H9 (cell line): ENCODE data around the gene GOT2. TPM values are rescaled to one million over a fixed set of nuclear protein-coding genes. Genes with fewer than 3 reads are reported as not detected.

ENCODE experiments used
- DNase-seq: peaks from one replicate; pipeline ENCODE4 v3.0.0-alpha.2; 2017
- H2AFZ ChIP-seq: one replicate; pipeline ENCODE4 v1.6.1; 2013; ENCODE audit warnings: mild to moderate bottlenecking, low read length, control low read depth, moderate library complexity
- H2AK5ac ChIP-seq: 2 replicates; pipeline ENCODE4 v1.6.1; 2013; ENCODE audit warnings: low read length, control low read depth, mixed read lengths; ENCODE audit not compliant: insufficient read length
- H2BK120ac ChIP-seq: one replicate; pipeline ENCODE4 v1.6.1; 2013; ENCODE audit warnings: low read depth, mild to moderate bottlenecking, low read length, control low read depth, inconsistent platforms; ENCODE audit not compliant: poor library complexity, severe bottlenecking
- H2BK12ac ChIP-seq: 2 replicates; pipeline ENCODE4 v1.6.1; 2013; ENCODE audit warnings: low read length, control low read depth, mixed read lengths, low read depth; ENCODE audit not compliant: insufficient read length
- H2BK15ac ChIP-seq: 2 replicates; pipeline ENCODE4 v1.6.1; 2013; ENCODE audit warnings: low read depth, low read length, control low read depth
- H2BK20ac ChIP-seq: one replicate; pipeline ENCODE4 v1.6.1; 2013; ENCODE audit warnings: low read depth, mild to moderate bottlenecking, low read length, control low read depth, inconsistent platforms; ENCODE audit not compliant: poor library complexity, severe bottlenecking
- H2BK5ac ChIP-seq: 2 replicates; pipeline ENCODE4 v1.6.1; 2013; ENCODE audit warnings: low read length, control low read depth, mixed read lengths; ENCODE audit not compliant: insufficient read length
- H3K14ac ChIP-seq: 2 replicates; pipeline ENCODE4 v1.6.1; 2013; ENCODE audit warnings: low read length, control low read depth; ENCODE audit not compliant: insufficient read depth
- H3K18ac ChIP-seq: 2 replicates; pipeline ENCODE4 v1.6.1; 2013; ENCODE audit warnings: low read depth, mild to moderate bottlenecking, mixed read lengths, low read length, control low read depth; ENCODE audit not compliant: insufficient read length
- H3K23ac ChIP-seq: 2 replicates; pipeline ENCODE4 v1.6.1; 2013; ENCODE audit warnings: low read length, control low read depth, mixed read lengths, low read depth; ENCODE audit not compliant: insufficient read length
- H3K23me2 ChIP-seq: 2 replicates; pipeline ENCODE4 v1.6.1; 2013; ENCODE audit warnings: low read depth, mild to moderate bottlenecking, mixed read lengths, low read length, control low read depth; ENCODE audit not compliant: insufficient read length, poor library complexity, severe bottlenecking
- H3K27ac ChIP-seq: 2 replicates; pipeline ENCODE4 v1.5.1; 2013; ENCODE audit warnings: low read length, control low read depth, mixed read lengths, low read depth; ENCODE audit not compliant: insufficient read length
- H3K27me3 ChIP-seq: 2 replicates; pipeline ENCODE4 v1.6.1; 2013; ENCODE audit warnings: low read length, control low read depth, inconsistent platforms; ENCODE audit not compliant: insufficient read depth
- H3K4ac ChIP-seq: 2 replicates; pipeline ENCODE4 v1.6.1; 2013; ENCODE audit warnings: low read depth, mild to moderate bottlenecking, control low read depth, inconsistent platforms, low read length, moderate library complexity
- H3K4me1 ChIP-seq: 2 replicates; pipeline ENCODE4 v1.6.1; 2013; ENCODE audit warnings: low read length, control low read depth, inconsistent platforms; ENCODE audit not compliant: insufficient read depth
- H3K4me2 ChIP-seq: 2 replicates; pipeline ENCODE4 v1.6.1; 2013; ENCODE audit warnings: low read length, control low read depth, mixed read lengths; ENCODE audit not compliant: insufficient read length, insufficient read depth
- H3K56ac ChIP-seq: 2 replicates; pipeline ENCODE4 v1.6.1; 2013; ENCODE audit warnings: low read depth, mild to moderate bottlenecking, mixed read lengths, low read length, control low read depth; ENCODE audit not compliant: insufficient read length
- H3K79me1 ChIP-seq: 2 replicates; pipeline ENCODE4 v1.6.1; 2013; ENCODE audit warnings: low read depth, mild to moderate bottlenecking, moderate library complexity, low read length, control low read depth, inconsistent platforms; ENCODE audit not compliant: insufficient read depth, poor library complexity, severe bottlenecking
- H3K79me2 ChIP-seq: 2 replicates; pipeline ENCODE4 v1.6.1; 2013; ENCODE audit warnings: low read length, control low read depth, inconsistent platforms; ENCODE audit not compliant: insufficient read depth
- H3K9ac ChIP-seq: 2 replicates; pipeline ENCODE4 v1.6.1; 2013; ENCODE audit warnings: low read length, control low read depth, mixed read lengths; ENCODE audit not compliant: insufficient read length; ENCODE audit errors: extremely low read depth
- H3K9me3 ChIP-seq: one replicate; pipeline ENCODE4 v1.6.1; 2013; ENCODE audit warnings: low read depth, low read length, inconsistent platforms; ENCODE audit not compliant: control insufficient read depth
- H3T11ph ChIP-seq: one replicate; pipeline ENCODE4 v1.6.1; 2013; ENCODE audit warnings: mild to moderate bottlenecking, low read length, control low read depth, inconsistent platforms
- H4K20me1 ChIP-seq: one replicate; pipeline ENCODE4 v1.6.1; 2013; ENCODE audit not compliant: control insufficient read depth, insufficient read length, insufficient read depth
- H4K5ac ChIP-seq: 2 replicates; pipeline ENCODE4 v1.6.1; 2013; ENCODE audit warnings: low read depth, mild to moderate bottlenecking, mixed read lengths, low read length, control low read depth; ENCODE audit not compliant: insufficient read length
- H4K8ac ChIP-seq: replicated peaks from 2 replicates; pipeline ENCODE4 v1.6.1; 2013; ENCODE audit warnings: low read length, control low read depth, mixed read lengths, low read depth; ENCODE audit not compliant: insufficient read length
- H4K91ac ChIP-seq: 2 replicates; pipeline ENCODE4 v1.6.1; 2013; ENCODE audit warnings: low read depth, mild to moderate bottlenecking, moderate library complexity, mixed read lengths, low read length, control low read depth; ENCODE audit not compliant: insufficient read length
- H3K27ac Mint-ChIP-seq, 3 experiments: 2 replicates in 2 of 3; 3 replicates in 1 of 3; pipeline ENCODE4 v1.8.0; 2020 to 2021; ENCODE audit warnings: mixed read lengths in 3 of 3, mild to moderate bottlenecking in 1 of 3, moderate library complexity in 1 of 3
- H3K27me3 Mint-ChIP-seq: 2 replicates; pipeline ENCODE4 v1.8.0; 2021; ENCODE audit warnings: low read depth, mild to moderate bottlenecking, moderate library complexity, mixed read lengths
- H3K36me3 Mint-ChIP-seq, 3 experiments: 2 replicates in 2 of 3; 3 replicates in 1 of 3; pipeline ENCODE4 v1.8.0; 2020 to 2021; ENCODE audit warnings: low read depth in 3 of 3, mixed read lengths in 3 of 3; ENCODE audit not compliant: insufficient read depth in 1 of 3
- H3K4me1 Mint-ChIP-seq, 2 experiments: 2 replicates each; pipeline ENCODE4 v1.8.0; 2020; ENCODE audit warnings: mixed read lengths in 2 of 2
- H3K4me3 Mint-ChIP-seq, 2 experiments: 2 replicates in 1 of 2; 3 replicates in 1 of 2; pipeline ENCODE4 v1.8.0; 2020 to 2021; ENCODE audit warnings: mild to moderate bottlenecking in 2 of 2, mixed read lengths in 2 of 2, moderate library complexity in 1 of 2
- H3K9me3 Mint-ChIP-seq, 2 experiments: 2 replicates in 1 of 2; 3 replicates in 1 of 2; pipeline ENCODE4 v1.8.0; 2020; ENCODE audit warnings: mild to moderate bottlenecking in 2 of 2, mixed read lengths in 2 of 2, moderate library complexity in 1 of 2
- WGBS: extraction: QIAGEN DNeasy Blood & Tissue Kit; methylation state at CpG from one replicate; pipeline ENCODE4 v1.1.7; 2013; ENCODE audit warnings: missing lambda C conversion rate, low lambda C conversion rate, mixed read lengths; ENCODE audit not compliant: insufficient read length; ENCODE audit errors: extremely low coverage; 5-methylcytosine and 5-hydroxymethylcytosine counted together
- total RNA-seq: library from RNA; stranded (reverse); gene quantifications from 2 replicates; pipeline ENCODE4 v1.2.1, GENCODE V29; 2021
- TF ChIP-seq, protein P1 (sequence below): fragments of 200-600 bp; sonication (generic); conservative IDR thresholded peaks from 3 replicates; pipeline ENCODE4 v1.8.0; 2021; ENCODE audit warnings: antibody characterized with exemption, mild to moderate bottlenecking

The GOT2 gene
- total RNA-seq, 1 experiment from 2014 or later = 148 TPM

GRCh38 chr16:58709333-58709732 is 24.8 kb downstream of the GOT2 start:
- no peak overlapping the region for H3K27ac Mint-ChIP-seq

More at GRCh38 chr16:58709333-58709732, 24.8 kb downstream of the GOT2 start:
- Histone ChIP-seq H3K27me3 (no peaks in the 10 kb centered on the region), H3K56ac (no peak overlapping the region), H2AFZ (no peak overlapping the region), H3T11ph (no peak overlapping the region), H2BK20ac (no peak overlapping the region), H3K27ac (no peak overlapping the region), H3K23ac (no peak overlapping the region), H2BK120ac (no peak overlapping the region), H3K79me2 (no peaks in the 10 kb centered on the region), H3K23me2 (no peaks in the 10 kb centered on the region), H3K4ac (no peak overlapping the region), H4K5ac (no peak overlapping the region), H3K14ac (no peak overlapping the region), H2BK15ac (no peak overlapping the region), H3K18ac (no peak overlapping the region), H4K8ac (no peak overlapping the region), H3K79me1 (no peaks in the 10 kb centered on the region), H2BK12ac (no peak overlapping the region), H3K4me1 (no peaks in the 10 kb centered on the region), H2AK5ac (no peak overlapping the region), H4K91ac (no peak overlapping the region), H3K9ac (no peak overlapping the region), H3K9me3 (no peaks in the 10 kb centered on the region), H2BK5ac (no peak overlapping the region), H3K4me2 (no peak overlapping the region), H4K20me1 (no peaks in the 10 kb centered on the region)
- no peak for DNase-seq
- TF ChIP-seq, protein P1, sequence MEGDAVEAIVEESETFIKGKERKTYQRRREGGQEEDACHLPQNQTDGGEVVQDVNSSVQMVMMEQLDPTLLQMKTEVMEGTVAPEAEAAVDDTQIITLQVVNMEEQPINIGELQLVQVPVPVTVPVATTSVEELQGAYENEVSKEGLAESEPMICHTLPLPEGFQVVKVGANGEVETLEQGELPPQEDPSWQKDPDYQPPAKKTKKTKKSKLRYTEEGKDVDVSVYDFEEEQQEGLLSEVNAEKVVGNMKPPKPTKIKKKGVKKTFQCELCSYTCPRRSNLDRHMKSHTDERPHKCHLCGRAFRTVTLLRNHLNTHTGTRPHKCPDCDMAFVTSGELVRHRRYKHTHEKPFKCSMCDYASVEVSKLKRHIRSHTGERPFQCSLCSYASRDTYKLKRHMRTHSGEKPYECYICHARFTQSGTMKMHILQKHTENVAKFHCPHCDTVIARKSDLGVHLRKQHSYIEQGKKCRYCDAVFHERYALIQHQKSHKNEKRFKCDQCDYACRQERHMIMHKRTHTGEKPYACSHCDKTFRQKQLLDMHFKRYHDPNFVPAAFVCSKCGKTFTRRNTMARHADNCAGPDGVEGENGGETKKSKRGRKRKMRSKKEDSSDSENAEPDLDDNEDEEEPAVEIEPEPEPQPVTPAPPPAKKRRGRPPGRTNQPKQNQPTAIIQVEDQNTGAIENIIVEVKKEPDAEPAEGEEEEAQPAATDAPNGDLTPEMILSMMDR = no peak
- no peaks in the 10 kb centered on the region for H3K9me3 Mint-ChIP-seq
- H3K27me3 Mint-ChIP-seq = no peaks in the 10 kb centered on the region
- peaks cover 28 to 72% (median 57%) of the 10 kb centered on the region in 3 experiments; a peak in 6 of 7 replicates for H3K36me3 Mint-ChIP-seq
- H3K4me1 Mint-ChIP-seq = peaks cover 0 to 2% of the 10 kb centered on the region in 2 experiments; a peak in 1 of 4 replicates
- no peak overlapping the region for H3K4me3 Mint-ChIP-seq
- no CpG with 5 or more reads among the region's 7 CpGs for WGBS
